ENCODE results near the gene SSR3.

Gene SSR3

GRCh38 chr3:156492801-156493261 is 62.1 kb downstream of the SSR3 start:
- no peak overlapping the region for H3K27ac ChIP-seq
- ChIA-PET POLR2A (ENCODE audit: low non-redundant PET) (no interaction called here), CTCF (interaction anchor here (0.5 kb wide), 1 partner anchor 299 kb away, joined by 3 read pairs; no protein-coding TSS in a partner anchor)
- no peak for DNase-seq (ENCODE audit: low spot score)
- TF ChIP-seq CTCF (conservative IDR thresholded peaks at IDR 0.05; ENCODE audit: low read depth): no peak

GRCh38 chr3:156491192-156491591 is 63.7 kb downstream of the SSR3 start:
- no peak overlapping the region for H3K27ac ChIP-seq
- no peak for DNase-seq (ENCODE audit: low spot score)
- no peak for TF ChIP-seq CTCF (conservative IDR thresholded peaks at IDR 0.05; ENCODE audit: low read depth)
- ChIA-PET POLR2A (ENCODE audit: low non-redundant PET) (no interaction called here), CTCF (interaction anchor here (0.7 kb wide), 1 partner anchor 341 kb away, joined by 5 read pairs; no protein-coding TSS in a partner anchor)
